ENCODE measurements around the gene PRAMEF27.
"Not testable (repeated sequence)": the region's sequence is repeated elsewhere in the genome, so short reads cannot be mapped to it uniquely, and the experiment has no call there.

PRAMEF27 gene

GRCh38 chr1:13056475-13056874, at the start of gene PRAMEF27:
Gene PRAMEF27, minus strand, starts transcription at chr1:13056575. Its CDS starts 2,916 bp downstream, at chr1:13053659.
- DNase-seq: not testable (repeated sequence)

GRCh38 chr1:13070474-13070873, 14.1 kb upstream of the PRAMEF27 start, which contains the start of gene PRAMEF25:
Gene PRAMEF25, plus strand, starts transcription at chr1:13070774. Its CDS starts 2,920 bp downstream, at chr1:13073694.
- not testable (repeated sequence) for DNase-seq

DNA sequence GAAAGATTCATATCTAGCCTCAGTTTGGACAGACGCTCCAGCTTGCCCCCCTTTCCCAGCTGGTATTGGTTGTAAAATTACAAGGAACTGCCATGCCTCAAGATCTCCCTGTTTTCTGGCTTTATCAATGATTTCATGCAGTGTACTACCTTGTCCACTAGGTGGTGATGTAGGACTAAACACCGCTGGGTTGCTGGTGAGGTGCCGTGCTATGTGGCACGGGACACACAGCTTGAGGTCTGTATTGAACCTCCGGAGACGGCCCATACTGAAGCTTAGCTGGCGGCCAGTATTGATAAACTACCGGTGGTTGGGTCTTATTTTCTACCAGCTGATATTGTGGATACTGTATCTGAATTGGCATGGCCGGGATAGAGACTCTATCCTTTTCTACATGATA, 36.5 kb downstream of the PRAMEF27 start:
- not testable (repeated sequence) for DNase-seq

- not testable (repeated sequence) for DNase-seq
Measured at GRCh38 chr1:13011932-13012331, 44.4 kb downstream of the PRAMEF27 start.

GRCh38 chr1:13009348-13009747, 47.0 kb downstream of the PRAMEF27 start:
- DNase-seq: not testable (repeated sequence)

GRCh38 chr1:13005732-13006131, 50.6 kb downstream of the PRAMEF27 start:
- not testable (repeated sequence) for DNase-seq

Measured in CD4-positive, alpha-beta T cell treated with Interleukin-4 for 1 hour (primary cell).